Measurements from ENCODE around the gene VPS51. TPM values are rescaled to one million over a fixed set of nuclear protein-coding genes. Genes with fewer than 3 reads are reported as not detected.

The VPS51 gene
- total RNA-seq, 1 donor from 2014 or later, result 104 TPM

DNA sequence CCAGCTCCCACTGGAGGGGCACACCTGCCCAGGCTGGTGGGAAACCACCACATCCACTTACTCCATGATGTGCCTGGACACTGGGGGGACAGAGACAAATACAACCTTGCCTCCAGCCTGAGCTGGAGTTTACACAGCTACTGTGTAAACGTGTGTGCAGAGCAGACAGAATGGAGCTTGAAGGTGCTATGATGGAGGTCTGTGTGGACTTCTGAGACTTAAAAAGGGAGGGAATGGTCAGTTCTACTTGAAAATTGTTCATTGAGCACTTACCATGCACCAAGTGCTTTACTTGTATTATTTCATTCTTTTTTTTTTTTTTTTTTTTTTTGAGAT, 23.4 kb upstream of the VPS51 start:
- Mint-ChIP-seq H3K36me3 (peaks cover 3% of the 10 kb centered on the region), H3K4me1 (ENCODE audit: unreplicated experiment) (no peaks in the 10 kb centered on the region), H3K27ac (no peak overlapping the region), H3K4me3 (no peak overlapping the region), H3K27me3 (no peaks in the 10 kb centered on the region), H3K9me3 (no peaks in the 10 kb centered on the region)
- DNase-seq (ENCODE audit: extremely low spot score, unreplicated experiment), result no peak
- TF ChIP-seq, protein P1, sequence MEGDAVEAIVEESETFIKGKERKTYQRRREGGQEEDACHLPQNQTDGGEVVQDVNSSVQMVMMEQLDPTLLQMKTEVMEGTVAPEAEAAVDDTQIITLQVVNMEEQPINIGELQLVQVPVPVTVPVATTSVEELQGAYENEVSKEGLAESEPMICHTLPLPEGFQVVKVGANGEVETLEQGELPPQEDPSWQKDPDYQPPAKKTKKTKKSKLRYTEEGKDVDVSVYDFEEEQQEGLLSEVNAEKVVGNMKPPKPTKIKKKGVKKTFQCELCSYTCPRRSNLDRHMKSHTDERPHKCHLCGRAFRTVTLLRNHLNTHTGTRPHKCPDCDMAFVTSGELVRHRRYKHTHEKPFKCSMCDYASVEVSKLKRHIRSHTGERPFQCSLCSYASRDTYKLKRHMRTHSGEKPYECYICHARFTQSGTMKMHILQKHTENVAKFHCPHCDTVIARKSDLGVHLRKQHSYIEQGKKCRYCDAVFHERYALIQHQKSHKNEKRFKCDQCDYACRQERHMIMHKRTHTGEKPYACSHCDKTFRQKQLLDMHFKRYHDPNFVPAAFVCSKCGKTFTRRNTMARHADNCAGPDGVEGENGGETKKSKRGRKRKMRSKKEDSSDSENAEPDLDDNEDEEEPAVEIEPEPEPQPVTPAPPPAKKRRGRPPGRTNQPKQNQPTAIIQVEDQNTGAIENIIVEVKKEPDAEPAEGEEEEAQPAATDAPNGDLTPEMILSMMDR (conservative IDR thresholded peaks at IDR 0.05), result no peak

DNA sequence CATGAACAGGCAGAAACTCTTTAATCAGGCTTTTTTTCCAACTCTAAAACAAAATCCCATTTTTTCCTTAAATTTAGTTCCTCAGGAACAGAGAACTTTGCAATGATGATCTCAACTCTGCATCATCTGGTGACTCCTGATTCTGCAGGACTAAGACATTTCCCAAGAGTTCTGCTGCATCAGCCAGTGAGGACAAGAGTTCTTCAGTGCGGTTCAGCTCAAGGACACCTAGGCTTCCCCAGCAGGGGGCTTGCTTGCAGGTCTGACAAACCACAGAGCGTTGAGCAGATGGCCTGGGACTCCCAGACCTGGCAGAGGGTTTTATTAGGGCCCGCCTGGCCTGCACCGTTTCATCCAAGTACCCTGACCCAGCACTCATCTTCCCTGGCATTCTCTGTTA, 18.6 kb upstream of the VPS51 start:
- TF ChIP-seq, protein P1 (conservative IDR thresholded peaks at IDR 0.05), result no peak
- H3K27ac Mint-ChIP-seq, result no peak overlapping the region
- H3K4me3 Mint-ChIP-seq, result no peak overlapping the region
- peaks cover 4% of the 10 kb centered on the region for H3K4me1 Mint-ChIP-seq (ENCODE audit: unreplicated experiment)
- no peaks in the 10 kb centered on the region for H3K9me3 Mint-ChIP-seq
- H3K36me3 Mint-ChIP-seq, result peaks cover 7% of the 10 kb centered on the region
- DNase-seq (ENCODE audit: extremely low spot score, unreplicated experiment), result no peak
- no peaks in the 10 kb centered on the region for H3K27me3 Mint-ChIP-seq

DNA sequence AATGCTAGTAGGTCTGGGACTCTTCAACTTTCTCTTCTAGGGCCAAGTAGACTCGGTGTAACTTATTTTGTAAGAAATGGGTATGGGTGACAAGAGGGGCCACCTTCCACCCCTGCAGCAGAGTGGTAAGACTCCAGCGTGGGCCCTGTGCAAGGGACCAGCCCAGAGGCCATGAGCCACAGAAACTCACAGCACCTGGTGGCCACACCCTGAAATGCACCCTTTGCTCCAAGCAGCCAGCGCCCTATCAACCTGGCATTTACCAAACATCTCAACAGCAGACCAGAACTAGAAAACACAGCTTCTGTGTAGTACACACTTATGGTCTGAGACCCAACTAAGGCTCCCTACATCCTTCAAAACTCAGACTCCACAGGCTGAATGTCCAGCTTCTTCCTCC, 17.9 kb upstream of the VPS51 start:
- H3K36me3 Mint-ChIP-seq, result peaks cover 7% of the 10 kb centered on the region
- H3K27me3 Mint-ChIP-seq, result no peaks in the 10 kb centered on the region
- DNase-seq (ENCODE audit: extremely low spot score, unreplicated experiment), result no peak
- peak overlapping the region; percentile 71 for H3K27ac Mint-ChIP-seq
- peaks cover 10% of the 10 kb centered on the region for H3K4me1 Mint-ChIP-seq (ENCODE audit: unreplicated experiment)
- H3K4me3 Mint-ChIP-seq, result no peak overlapping the region
- no peaks in the 10 kb centered on the region for H3K9me3 Mint-ChIP-seq
- TF ChIP-seq, protein P1 (conservative IDR thresholded peaks at IDR 0.05), result peak; percentile 70

DNA sequence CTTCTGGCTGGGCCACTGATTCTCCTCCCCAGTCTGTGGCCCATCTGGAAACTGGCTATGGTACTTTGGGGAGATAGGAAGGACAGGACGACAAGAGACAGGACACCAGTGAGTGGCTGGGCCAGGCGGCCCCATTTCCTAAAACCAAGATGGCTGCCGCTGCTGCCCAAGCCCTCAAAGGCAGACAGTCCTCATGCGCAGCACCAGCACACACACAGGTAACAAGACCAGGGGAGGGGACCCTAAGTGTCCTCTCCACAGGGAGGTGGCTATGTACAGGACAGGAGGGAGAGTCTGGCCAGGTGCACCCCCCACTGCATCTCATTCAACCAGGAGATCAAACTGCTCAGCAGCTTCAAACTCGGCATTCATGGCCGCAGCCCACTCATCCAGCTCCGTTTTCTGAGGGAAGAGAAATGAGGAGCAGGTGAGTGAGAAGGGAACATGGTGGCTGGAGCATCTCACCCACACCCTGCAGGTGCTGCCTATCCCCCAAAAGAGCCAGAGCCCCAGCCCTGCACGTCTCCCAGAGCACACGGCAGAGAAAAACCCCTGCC, 17.1 kb upstream of the VPS51 start:
- H3K4me3 Mint-ChIP-seq, result no peak overlapping the region
- TF ChIP-seq, protein P1 (conservative IDR thresholded peaks at IDR 0.05), result no peak
- no peak for DNase-seq (ENCODE audit: extremely low spot score, unreplicated experiment)
- no peaks in the 10 kb centered on the region for H3K27me3 Mint-ChIP-seq
- peaks cover 7% of the 10 kb centered on the region for H3K36me3 Mint-ChIP-seq
- H3K4me1 Mint-ChIP-seq (ENCODE audit: unreplicated experiment), result peaks cover 14% of the 10 kb centered on the region
- no peaks in the 10 kb centered on the region for H3K9me3 Mint-ChIP-seq
- H3K27ac Mint-ChIP-seq, result peak overlapping the region; percentile 71

DNA sequence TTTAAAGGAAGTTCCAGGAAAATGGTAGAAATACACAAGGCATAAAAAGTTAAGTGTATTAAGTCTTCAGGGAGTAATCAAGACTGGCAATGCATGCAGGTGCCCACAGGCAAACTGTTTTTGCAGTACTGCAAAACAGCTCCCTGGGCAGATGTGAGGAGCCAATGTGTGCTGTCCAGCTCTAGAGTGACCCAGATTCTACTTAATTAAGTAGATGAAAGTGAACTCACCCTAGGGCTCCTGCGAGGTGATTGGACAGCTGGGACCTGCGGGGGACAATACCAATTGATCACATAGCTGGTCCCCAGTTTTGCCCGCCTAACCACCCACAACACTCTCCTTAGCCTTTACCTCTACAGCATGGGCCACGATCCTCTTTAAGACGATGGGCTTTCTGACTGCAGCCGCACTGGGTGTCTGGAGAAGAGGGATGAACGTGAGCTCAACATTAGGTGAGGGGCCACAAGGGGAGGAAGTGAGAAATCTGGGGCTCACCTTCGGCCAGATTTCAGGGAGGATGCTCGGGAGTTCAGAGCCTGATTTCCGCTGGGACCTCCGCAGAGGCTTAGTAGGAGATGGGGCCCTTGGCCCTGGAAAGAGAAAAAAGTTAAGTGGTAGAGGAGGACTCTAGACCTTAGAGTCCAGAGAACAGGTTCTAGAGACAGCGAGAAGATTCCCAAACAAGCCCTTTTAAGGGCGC, 12.7 kb upstream of the VPS51 start:
- Mint-ChIP-seq H3K27me3 (no peaks in the 10 kb centered on the region), H3K9me3 (no peaks in the 10 kb centered on the region), H3K27ac (peak overlapping the region; percentile 70), H3K36me3 (peaks cover 9% of the 10 kb centered on the region), H3K4me3 (peak overlapping the region; percentile 96), H3K4me1 (ENCODE audit: unreplicated experiment) (peaks cover 11% of the 10 kb centered on the region)
- TF ChIP-seq, protein P1 (conservative IDR thresholded peaks at IDR 0.05), result no peak
- DNase-seq (ENCODE audit: extremely low spot score, unreplicated experiment), result no peak
